DMS114 treated with DMSO at 0.1 percent for 48 hours (cell line): ENCODE results near the gene CPVL.
A peak's percentile ranks its signal among the peaks of the same experiment; 100 is the strongest.
"Not testable (repeated sequence)": the region's sequence is repeated elsewhere in the genome, so short reads cannot be mapped to it uniquely, and the experiment has no call there.

Source experiments
- DNase-seq: peaks from one replicate; lab custom pipeline; 2025; ENCODE audit not compliant: unreplicated experiment; lab: John Stamatoyannopoulos, UW

CPVL gene

GRCh38 chr7:29120955-29121354 lies 25.4 kb downstream of the CPVL start:
- no peak for DNase-seq

- no peak for DNase-seq
Observed at GRCh38 chr7:29119538-29119937, 26.8 kb downstream of the CPVL start.

GRCh38 chr7:29116361-29117200 lies 29.8 kb downstream of the CPVL start:
- DNase-seq = no peak

- no peak for DNase-seq
Observed at GRCh38 chr7:29115753-29116152, 30.6 kb downstream of the CPVL start.

- no peak for DNase-seq
Observed at GRCh38 chr7:29115130-29115687, 31.1 kb downstream of the CPVL start.

- not testable (repeated sequence) for DNase-seq
Observed at GRCh38 chr7:29114266-29114665, 32.1 kb downstream of the CPVL start.

GRCh38 chr7:29113384-29114102 lies 32.8 kb downstream of the CPVL start:
- no peak for DNase-seq

GRCh38 chr7:29112721-29113120 lies 33.6 kb downstream of the CPVL start:
- DNase-seq = no peak

- DNase-seq = no peak
Observed at GRCh38 chr7:29109899-29110298, 36.4 kb downstream of the CPVL start.

- no peak for DNase-seq
Observed at GRCh38 chr7:29109358-29109757, 37.0 kb downstream of the CPVL start.

GRCh38 chr7:29107056-29107455 lies 39.3 kb downstream of the CPVL start:
- DNase-seq = no peak

- DNase-seq = no peak
Observed at GRCh38 chr7:29106669-29106988, 39.7 kb downstream of the CPVL start.

- DNase-seq = peak; percentile 42
Observed at GRCh38 chr7:29105752-29106668, 40.3 kb downstream of the CPVL start.

- DNase-seq = no peak
Observed at GRCh38 chr7:29105191-29105590, 41.1 kb downstream of the CPVL start.

GRCh38 chr7:29102558-29103151 lies 43.7 kb downstream of the CPVL start:
- DNase-seq = peak; percentile 69

GRCh38 chr7:29100924-29101323 lies 45.4 kb downstream of the CPVL start:
- no peak for DNase-seq

- DNase-seq = no peak
Observed at GRCh38 chr7:29099896-29100847, 46.2 kb downstream of the CPVL start.

- DNase-seq = no peak
Observed at GRCh38 chr7:29096446-29096730, 49.9 kb downstream of the CPVL start.

- DNase-seq = no peak
Observed at GRCh38 chr7:29095631-29096445, 50.5 kb downstream of the CPVL start.
